Measurements from ENCODE around the gene XXYLT1. TPM values are rescaled to one million over a fixed set of nuclear protein-coding genes. Genes with fewer than 3 reads are reported as not detected.

Gene XXYLT1
- total RNA-seq, 1 experiment from 2014 or later = 23.4 TPM

GRCh38 chr3:195226900-195227447 is 44.0 kb downstream of the XXYLT1 start (continued):
- TF ChIP-seq HMGXB4 (CRISPR knock-in tag; IDR thresholded peaks at IDR 0.05) (no peak), RORB (CRISPR knock-in tag; IDR thresholded peaks at IDR 0.05) (no peak), NFYB (CRISPR knock-in tag; conservative IDR thresholded peaks at IDR 0.05; ENCODE audit: low read depth) (no peak)

GRCh38 chr3:195226445-195226844 is 44.5 kb downstream of the XXYLT1 start:
- Mint-ChIP-seq H3K4me1 (peaks cover 32% of the 10 kb centered on the region), H3K36me3 (peaks cover 16% of the 10 kb centered on the region), H3K4me3 (no peak overlapping the region), H3K9me3 (peaks cover 19% of the 10 kb centered on the region), H3K27me3 (ENCODE audit: low read depth) (no peaks in the 10 kb centered on the region), H3K27ac (no peak overlapping the region)
- ChIA-PET CTCF (interaction anchor here (0.6 to 1.9 kb wide), 13 partner anchors 10 to 544 kb away, joined by 3 to 9 read pairs (median 5); no protein-coding TSS in a partner anchor), POLR2A (no interaction called here)
- TF ChIP-seq PRRX2 (CRISPR knock-in tag; IDR thresholded peaks at IDR 0.05) = no peak
- TF ChIP-seq OVOL2 (CRISPR knock-in tag; IDR thresholded peaks at IDR 0.05; ENCODE audit: borderline replicate concordance) = no peak
- no peak for TF ChIP-seq FOXP1 (CRISPR knock-in tag; IDR thresholded peaks at IDR 0.05; ENCODE audit: borderline replicate concordance)
- no peak for TF ChIP-seq ZSCAN18 (CRISPR knock-in tag; IDR thresholded peaks at IDR 0.05)
- ATAC-seq (no peak), DNase-seq (ENCODE audit: low spot score) (no peak)

- TF ChIP-seq FOXJ3 (CRISPR knock-in tag; IDR thresholded peaks at IDR 0.05; ENCODE audit: borderline replicate concordance) (no peak), RELA (CRISPR knock-in tag; IDR thresholded peaks at IDR 0.05; ENCODE audit: borderline replicate concordance) (no peak), ATF1 (CRISPR knock-in tag; IDR thresholded peaks at IDR 0.05) (no peak), CREB1 (CRISPR knock-in tag; IDR thresholded peaks at IDR 0.05) (no peak), AFF4 (CRISPR knock-in tag; IDR thresholded peaks at IDR 0.05; ENCODE audit: borderline replicate concordance) (no peak), KAT7 (CRISPR knock-in tag; IDR thresholded peaks at IDR 0.05; ENCODE audit: borderline replicate concordance) (no peak), ATF6 (CRISPR knock-in tag; IDR thresholded peaks at IDR 0.05) (no peak), CDX4 (CRISPR knock-in tag; IDR thresholded peaks at IDR 0.05; ENCODE audit: borderline replicate concordance) (no peak), CBFB (CRISPR knock-in tag; IDR thresholded peaks at IDR 0.05; ENCODE audit: low read depth) (no peak), ZNF121 (CRISPR knock-in tag; IDR thresholded peaks at IDR 0.05) (no peak), ZNF671 (CRISPR knock-in tag; IDR thresholded peaks at IDR 0.05) (no peak), ZNF512 (CRISPR knock-in tag; IDR thresholded peaks at IDR 0.05; ENCODE audit: borderline replicate concordance) (no peak)
- ChIA-PET POLR2A (no interaction called here), CTCF (interaction anchor here (1.0 to 1.6 kb wide), 5 partner anchors 12 to 553 kb away, joined by 3 to 7 read pairs (median 4); partner anchors contain the start of gene LSG1)
- no peaks in the 10 kb centered on the region for H3K27me3 Mint-ChIP-seq (ENCODE audit: low read depth)
- H3K4me1 Mint-ChIP-seq = peaks cover 45% of the 10 kb centered on the region
- H3K9me3 Mint-ChIP-seq = peaks cover 6% of the 10 kb centered on the region
- ATAC-seq (no peak), DNase-seq (ENCODE audit: low spot score) (no peak)
- H3K36me3 Mint-ChIP-seq = peaks cover 14% of the 10 kb centered on the region
- H3K27ac Mint-ChIP-seq = no peak overlapping the region
- H3K4me3 Mint-ChIP-seq = no peak overlapping the region
Measured at GRCh38 chr3:195224980-195225580, 45.9 kb downstream of the XXYLT1 start.

Measured in WTC11 (cell line).